K562 (cell line): ENCODE measurements around the gene SIRT2. TPM values are rescaled to one million over a fixed set of nuclear protein-coding genes. Genes with fewer than 3 reads are reported as not detected.
A peak's percentile ranks its signal among the peaks of the same experiment; 100 is the strongest.

Source experiments
- ATF1 ChIP-seq, 2 experiments: fragments of 450-650 bp in 1 of 2; IDR thresholded peaks; 2 replicates each; pipeline ENCODE4 v1.6.1; 2016; ENCODE audit warnings: missing compliant biosample characterization in 1 of 2, missing genetic modification characterization in 1 of 2
- C11orf30 ChIP-seq: fragments of 450-650 bp; IDR thresholded peaks from 2 replicates; pipeline ENCODE4 v1.6.1; 2016; ENCODE audit warnings: low read depth, mild to moderate bottlenecking
- CREB1 ChIP-seq, 2 experiments: sonication (generic) in 1 of 2; formaldehyde crosslinking in 1 of 2; IDR thresholded peaks; 2 replicates each; pipeline versions ENCODE4 v1.6.1 to v1.8.0; 2012 to 2022; ENCODE audit warnings: inconsistent platforms in 1 of 2, mild to moderate bottlenecking in 1 of 2, missing genetic modification reagents in 1 of 2, moderate library complexity in 1 of 2
- ELF1 ChIP-seq: fragments of 200-800 bp; sonication (Bioruptor generic); IDR thresholded peaks from 2 replicates; pipeline ENCODE4 v1.6.1; 2016; ENCODE audit warnings: missing genetic modification characterization, missing compliant biosample characterization
- EP400 ChIP-seq: fragments of 450-650 bp; IDR thresholded peaks from 2 replicates; pipeline ENCODE4 v1.6.1; 2017; ENCODE audit warnings: antibody characterized with exemption, mild to moderate bottlenecking, moderate library complexity
- ESRRA ChIP-seq: fragments of 450-650 bp; IDR thresholded peaks from 2 replicates; pipeline ENCODE4 v1.6.1; 2014; ENCODE audit warnings: low read depth, mild to moderate bottlenecking, moderate library complexity, borderline replicate concordance
- GABPA ChIP-seq: fragments of 200-800 bp; sonication (Bioruptor generic); conservative IDR thresholded peaks from 2 replicates; pipeline ENCODE4 v1.6.1; 2016; ENCODE audit warnings: low read depth, missing genetic modification characterization, missing compliant biosample characterization
- GABPB1 ChIP-seq: sonication (generic); formaldehyde crosslinking; IDR thresholded peaks from 2 replicates; pipeline ENCODE4 v1.8.0; 2022; ENCODE audit warnings: mild to moderate bottlenecking, missing genetic modification reagents
- HDAC2 ChIP-seq: fragments of 450-650 bp; IDR thresholded peaks from 2 replicates; pipeline ENCODE4 v1.6.1; 2016; ENCODE audit warnings: mild to moderate bottlenecking
- MBD2 ChIP-seq: sonication (generic); IDR thresholded peaks from 2 replicates; pipeline ENCODE4 v1.6.1; 2016; ENCODE audit warnings: low read depth, borderline replicate concordance
- NFXL1 ChIP-seq: fragments of 450-650 bp; formaldehyde crosslinking; IDR thresholded peaks from 2 replicates; pipeline ENCODE4 v1.4.0; 2021; ENCODE audit warnings: mild to moderate bottlenecking
- PHF20 ChIP-seq: fragments of 450-650 bp; IDR thresholded peaks from 2 replicates; pipeline ENCODE4 v1.6.1; 2018; ENCODE audit not compliant: partially characterized antibody
- POLR2AphosphoS2 ChIP-seq: IDR thresholded peaks from 2 replicates; pipeline ENCODE4 v1.6.1; 2012; ENCODE audit warnings: low read length, improper control_type of control experiment
- RBFOX2 ChIP-seq: fragments of 200-400 bp; formaldehyde crosslinking; IDR thresholded peaks from 2 replicates; pipeline ENCODE4 v1.6.1; 2017; ENCODE audit warnings: low read depth, mild to moderate bottlenecking, low read length, moderate library complexity
- RBM25 ChIP-seq: fragments of 200-400 bp; formaldehyde crosslinking; IDR thresholded peaks from 2 replicates; pipeline ENCODE4 v1.6.1; 2018; ENCODE audit warnings: low read length, low read depth, moderate library complexity; ENCODE audit not compliant: severe bottlenecking
- SIN3A ChIP-seq, 2 experiments: fragments of 150-350 bp in 1 of 2; IDR thresholded peaks; 2 replicates each; pipeline ENCODE4 v1.6.1; 2011 to 2016; ENCODE audit warnings: borderline replicate concordance in 2 of 2, low read depth in 2 of 2, low read length in 2 of 2, mild to moderate bottlenecking in 2 of 2, moderate library complexity in 2 of 2; ENCODE audit not compliant: control insufficient read depth in 1 of 2
- SP1 ChIP-seq: sonication (generic); formaldehyde crosslinking; IDR thresholded peaks from 2 replicates; pipeline ENCODE4 v1.8.1; 2022; ENCODE audit warnings: mild to moderate bottlenecking, missing genetic modification reagents
- SP2 ChIP-seq: IDR thresholded peaks from 2 replicates; pipeline ENCODE4 v1.6.1; 2011; ENCODE audit warnings: mild to moderate bottlenecking, low read depth, low read length, moderate library complexity; ENCODE audit not compliant: poor library complexity, severe bottlenecking; ENCODE audit errors: extremely low read depth
- U2AF1 ChIP-seq: fragments of 200-400 bp; formaldehyde crosslinking; optimal IDR thresholded peaks from 2 replicates; pipeline ENCODE3; 2017; ENCODE audit warnings: mild to moderate bottlenecking, low read depth, low read length, moderate library complexity
- ZNF311 ChIP-seq: fragments of 250-450 bp; sonication (Bioruptor Pico); IDR thresholded peaks from 2 replicates; pipeline ENCODE4 v1.4.0; 2020; ENCODE audit warnings: mild to moderate bottlenecking, moderate library complexity
- polyA plus RNA-seq, 8 experiments: library from polyadenylated mRNA; depleted of rRNA in 4 of 8; stranded (reverse) in 5 of 8; unstranded in 3 of 8; fragments of >200 nt; fragmentation: Nextera tagmentation in 2 of 8; fragmentation: Illumina TruSeq in 1 of 8; extraction: Ambion mirVana in 2 of 8; extraction: Trizol in 1 of 8; gene quantifications; 2 replicates each; pipeline versions ENCODE4 v1.2.1 to v1.2.3, GENCODE V29; 2011 to 2014; ENCODE audit warnings: inconsistent platforms in 1 of 8, missing spikeins in 1 of 8
- total RNA-seq, 7 experiments: library from RNA; depleted of rRNA in 6 of 7; stranded (reverse); fragments of >200 nt in 6 of 7; fragmentation: Illumina TruSeq in 2 of 7; extraction: Trizol in 2 of 7; gene quantifications; 2 replicates each; pipeline versions ENCODE4 v1.2.1 to v1.2.3, GENCODE V29; 2011 to 2021; ENCODE audit warnings: low replicate concordance in 1 of 7
- TF ChIP-seq, protein P1 (sequence below): sonication (generic); formaldehyde crosslinking; IDR thresholded peaks from 2 replicates; pipeline ENCODE4 v1.8.0; 2022; ENCODE audit warnings: mild to moderate bottlenecking, missing genetic modification reagents, borderline replicate concordance
- TF ChIP-seq, protein P2 (sequence below): IDR thresholded peaks from 3 replicates; pipeline ENCODE4 v1.6.1; 2011; ENCODE audit warnings: borderline replicate concordance, mild to moderate bottlenecking; ENCODE audit not compliant: insufficient read length, insufficient read depth

Gene SIRT2
- total and polyA plus RNA-seq, 9 of the 15 experiments (the other 6 are each of a cell fraction or from before 2014, with no cell fraction given): 2.3 to 35.2 (median 22.9) TPM

DNA sequence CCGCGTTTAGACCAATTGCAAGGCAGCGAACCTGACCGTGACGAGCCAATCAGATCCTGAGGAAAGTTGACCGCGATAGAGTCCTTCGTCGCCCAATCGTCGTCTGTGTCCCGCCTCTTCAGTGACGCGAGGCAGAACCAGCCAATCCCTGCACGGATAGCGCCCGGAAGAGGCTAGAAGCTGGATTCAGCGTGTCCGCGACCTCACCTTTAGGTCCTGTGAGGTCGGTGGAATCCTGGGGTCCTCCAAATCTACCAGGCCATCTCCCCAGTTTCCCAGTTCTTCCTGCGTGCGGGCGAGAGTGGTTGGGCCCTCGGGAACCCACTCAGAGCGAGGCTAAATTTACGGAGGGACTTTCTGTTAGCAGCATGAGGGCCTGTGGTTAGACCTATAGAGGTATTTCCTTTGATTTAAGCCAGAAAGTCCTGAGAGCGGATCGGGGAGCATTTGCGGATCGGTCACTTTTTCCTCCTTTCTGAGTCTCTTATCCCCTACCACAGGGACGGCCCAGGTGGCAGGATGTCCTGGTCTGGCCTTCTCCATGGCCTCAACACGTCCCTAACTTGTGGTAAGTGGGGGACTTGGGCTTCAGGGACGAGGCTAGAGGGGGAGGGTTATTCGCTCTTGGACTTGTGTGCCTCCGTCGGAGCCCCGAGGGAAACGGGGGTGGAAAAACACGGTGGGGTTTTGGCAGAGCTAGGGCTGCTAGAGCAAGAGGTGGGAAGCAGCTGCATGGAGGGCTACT lies 31.5 kb upstream of the SIRT2 start, which contains the start of gene MRPS12 (continued):
- TF ChIP-seq SP2: peak; percentile 65
- TF ChIP-seq GABPA: peak; percentile 87
- TF ChIP-seq SIN3A (IDR thresholded peaks at IDR 0.05; ENCODE audit: borderline replicate concordance in 2 of 2, control insufficient read depth in 1 of 2, low read depth in 2 of 2, low read length in 2 of 2): peak; percentile 54 to 89; a peak in 1 of 4 replicates
- 0 out of 2 replicates have a peak, but pooled peaks have one; percentile 46 for TF ChIP-seq POLR2AphosphoS2
- peak; percentile 86 for TF ChIP-seq ELF1
- TF ChIP-seq HDAC2: peak; percentile 53; the same call in 1 of the 2 replicates
- no peak for TF ChIP-seq U2AF1
- TF ChIP-seq, protein P1, sequence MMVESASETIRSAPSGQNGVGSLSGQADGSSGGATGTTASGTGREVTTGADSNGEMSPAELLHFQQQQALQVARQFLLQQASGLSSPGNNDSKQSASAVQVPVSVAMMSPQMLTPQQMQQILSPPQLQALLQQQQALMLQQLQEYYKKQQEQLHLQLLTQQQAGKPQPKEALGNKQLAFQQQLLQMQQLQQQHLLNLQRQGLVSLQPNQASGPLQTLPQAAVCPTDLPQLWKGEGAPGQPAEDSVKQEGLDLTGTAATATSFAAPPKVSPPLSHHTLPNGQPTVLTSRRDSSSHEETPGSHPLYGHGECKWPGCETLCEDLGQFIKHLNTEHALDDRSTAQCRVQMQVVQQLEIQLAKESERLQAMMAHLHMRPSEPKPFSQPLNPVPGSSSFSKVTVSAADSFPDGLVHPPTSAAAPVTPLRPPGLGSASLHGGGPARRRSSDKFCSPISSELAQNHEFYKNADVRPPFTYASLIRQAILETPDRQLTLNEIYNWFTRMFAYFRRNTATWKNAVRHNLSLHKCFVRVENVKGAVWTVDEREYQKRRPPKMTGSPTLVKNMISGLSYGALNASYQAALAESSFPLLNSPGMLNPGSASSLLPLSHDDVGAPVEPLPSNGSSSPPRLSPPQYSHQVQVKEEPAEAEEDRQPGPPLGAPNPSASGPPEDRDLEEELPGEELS (CRISPR knock-in tag): 0 out of 2 replicates have a peak, but pooled peaks have one; percentile 59
- peak; percentile 81 for TF ChIP-seq RBFOX2
- peak; percentile 38; the same call in 1 of the 2 replicates for TF ChIP-seq GABPB1 (CRISPR knock-in tag)
- peak; percentile 80 for TF ChIP-seq SP1 (CRISPR knock-in tag)
- TF ChIP-seq ESRRA: peak; percentile 70
- TF ChIP-seq PHF20: no peak
- TF ChIP-seq EP400: peak; percentile 58
- no peak for TF ChIP-seq NFXL1 (CRISPR knock-in tag)
- peak; percentile 50; the same call in 1 of the 2 replicates for TF ChIP-seq ATF1 (CRISPR knock-in tag; IDR thresholded peaks at IDR 0.05)
- TF ChIP-seq ATF1 (tag; IDR thresholded peaks at IDR 0.05): peak; percentile 97
- TF ChIP-seq CREB1 (IDR thresholded peaks at IDR 0.05): peak; percentile 81
- peak; percentile 86 for TF ChIP-seq CREB1 (CRISPR knock-in tag; IDR thresholded peaks at IDR 0.05)
- TF ChIP-seq, protein P2, sequence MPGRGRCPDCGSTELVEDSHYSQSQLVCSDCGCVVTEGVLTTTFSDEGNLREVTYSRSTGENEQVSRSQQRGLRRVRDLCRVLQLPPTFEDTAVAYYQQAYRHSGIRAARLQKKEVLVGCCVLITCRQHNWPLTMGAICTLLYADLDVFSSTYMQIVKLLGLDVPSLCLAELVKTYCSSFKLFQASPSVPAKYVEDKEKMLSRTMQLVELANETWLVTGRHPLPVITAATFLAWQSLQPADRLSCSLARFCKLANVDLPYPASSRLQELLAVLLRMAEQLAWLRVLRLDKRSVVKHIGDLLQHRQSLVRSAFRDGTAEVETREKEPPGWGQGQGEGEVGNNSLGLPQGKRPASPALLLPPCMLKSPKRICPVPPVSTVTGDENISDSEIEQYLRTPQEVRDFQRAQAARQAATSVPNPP: no peak
- peak; percentile 79 for TF ChIP-seq RBM25
- peak; percentile 95 for TF ChIP-seq MBD2
- TF ChIP-seq C11orf30: peak; percentile 67
- no peak for TF ChIP-seq ZNF311
